NCI-H1694 treated with DMSO at 0.1 percent for 48 hours (cell line): ENCODE data around the gene SLC44A2.

ENCODE experiments used
- DNase-seq: peaks from one replicate; lab custom pipeline; 2025; lab: John Stamatoyannopoulos, UW

SLC44A2 gene

GRCh38 chr19:10625003-10625761, at the start of gene SLC44A2:
TSS of gene SLC44A2 (plus strand) at chr19:10625553. CDS start at chr19:10625634, 81 bp downstream.
- no peak for DNase-seq

DNA sequence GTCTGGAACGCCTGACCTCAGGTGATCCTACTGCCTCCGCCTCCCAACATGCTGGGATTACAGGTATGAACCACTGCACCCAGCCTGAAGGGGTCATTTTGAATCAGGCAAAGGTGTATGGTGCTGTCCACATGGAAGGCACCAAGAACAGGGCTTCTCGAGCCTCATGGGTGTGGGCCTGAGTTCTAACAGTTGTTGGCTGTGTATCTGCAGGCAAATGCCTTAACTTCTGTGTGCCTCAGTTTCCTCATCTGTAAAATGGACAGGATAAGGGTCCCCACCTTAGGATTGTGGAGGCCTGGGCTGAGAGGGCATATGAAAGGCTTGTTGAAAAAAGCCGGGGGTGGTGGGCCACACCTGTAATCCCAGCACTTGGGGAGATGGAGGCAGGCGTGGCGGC, 47.4 kb upstream of the SLC44A2 start:
- no peak for DNase-seq

- peak; percentile 79 for DNase-seq
These were observed 44.2 kb upstream of the SLC44A2 start for GRCh38 chr19:10580979-10581631.

- DNase-seq = no peak
These were observed 43.3 kb upstream of the SLC44A2 start for GRCh38 chr19:10582091-10582490.

GRCh38 chr19:10583036-10583776, 42.1 kb upstream of the SLC44A2 start:
- no peak for DNase-seq

DNA sequence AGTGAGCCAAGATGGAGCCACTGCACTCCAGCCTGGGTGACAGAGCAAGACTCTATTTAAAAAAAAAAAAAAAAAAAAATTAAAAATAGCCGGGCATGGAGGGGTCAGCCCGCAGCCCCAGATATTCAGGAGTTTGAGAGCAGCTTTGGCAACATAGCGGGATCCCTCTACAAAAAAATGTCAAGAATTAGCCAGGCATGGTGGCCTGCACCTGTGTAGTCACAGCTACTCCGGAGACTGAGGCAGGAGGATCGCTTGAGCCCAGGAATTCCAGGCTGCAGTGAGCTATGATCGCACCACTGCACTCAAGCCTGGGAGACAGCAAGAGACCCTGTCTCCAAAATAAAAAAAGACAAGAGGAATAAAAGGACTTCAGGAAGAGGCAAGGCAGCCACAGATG, 39.0 kb upstream of the SLC44A2 start:
- DNase-seq = no peak

- DNase-seq = no peak
These were observed 38.1 kb upstream of the SLC44A2 start, which contains the start of gene AP1M2 for GRCh38 chr19:10587022-10587838. TSS of gene AP1M2 (minus strand) at chr19:10587312. CDS start at chr19:10587231, 81 bp downstream.

GRCh38 chr19:10587839-10588150, 37.6 kb upstream of the SLC44A2 start:
- DNase-seq = no peak

GRCh38 chr19:10593148-10593547, 32.2 kb upstream of the SLC44A2 start:
- no peak for DNase-seq

DNA sequence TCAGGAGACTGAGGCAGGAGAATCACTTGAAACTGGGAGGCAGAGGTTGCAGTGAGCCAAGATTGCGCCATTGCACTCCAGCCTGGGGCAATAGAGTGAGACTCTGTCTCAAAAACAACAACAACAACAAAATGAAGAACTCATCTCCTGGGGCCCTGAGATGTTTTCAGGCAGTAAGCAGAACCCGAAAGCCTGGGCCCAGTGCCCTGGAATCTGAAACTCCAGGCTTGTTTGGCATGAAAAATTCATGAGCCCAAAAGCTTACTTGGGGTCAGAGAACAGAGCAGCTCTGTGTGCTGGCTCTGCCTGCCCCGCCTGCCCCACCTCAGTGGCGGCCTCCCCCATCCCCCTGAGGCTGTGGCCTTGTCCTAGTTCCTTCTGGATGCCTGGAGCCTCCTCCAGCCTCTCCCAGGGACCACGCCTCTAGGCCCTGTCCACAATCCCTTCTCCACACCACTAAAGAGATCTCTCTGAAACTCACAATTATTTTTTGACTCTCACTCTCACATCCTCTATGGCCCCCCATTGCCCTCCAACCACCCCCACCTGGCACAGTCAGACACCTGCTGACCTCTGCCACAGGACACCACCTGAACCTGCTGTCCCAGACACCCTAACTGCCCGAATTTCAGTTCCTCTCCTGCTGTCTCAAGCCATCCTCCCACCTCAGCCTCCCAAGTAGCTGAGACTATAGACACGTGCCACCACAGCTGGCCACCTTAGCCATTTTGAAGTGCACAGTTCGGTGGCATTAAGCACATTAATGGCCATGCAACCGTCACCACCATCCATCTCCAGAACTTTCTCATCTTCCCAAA, 31.3 kb upstream of the SLC44A2 start:
- DNase-seq = no peak

DNA sequence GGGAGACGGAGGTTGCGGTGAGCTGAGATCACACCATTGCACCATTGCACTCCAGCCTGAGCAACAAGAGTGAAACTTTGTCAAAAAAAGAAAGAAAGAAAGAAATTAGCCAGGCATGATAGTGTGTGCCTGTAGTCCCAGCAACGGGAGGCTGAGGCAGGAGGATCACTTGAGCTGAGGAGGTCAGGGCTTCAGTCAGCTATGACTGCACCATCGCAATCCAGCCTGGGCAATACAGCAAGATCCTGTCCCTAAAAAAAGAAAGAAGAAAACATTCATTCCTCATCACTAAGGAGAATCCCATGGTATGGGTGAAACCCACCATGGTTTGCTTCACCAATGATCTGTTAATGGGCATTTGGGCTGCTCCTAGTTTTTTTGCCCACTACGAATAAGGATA, 25.2 kb upstream of the SLC44A2 start:
- no peak for DNase-seq

DNA sequence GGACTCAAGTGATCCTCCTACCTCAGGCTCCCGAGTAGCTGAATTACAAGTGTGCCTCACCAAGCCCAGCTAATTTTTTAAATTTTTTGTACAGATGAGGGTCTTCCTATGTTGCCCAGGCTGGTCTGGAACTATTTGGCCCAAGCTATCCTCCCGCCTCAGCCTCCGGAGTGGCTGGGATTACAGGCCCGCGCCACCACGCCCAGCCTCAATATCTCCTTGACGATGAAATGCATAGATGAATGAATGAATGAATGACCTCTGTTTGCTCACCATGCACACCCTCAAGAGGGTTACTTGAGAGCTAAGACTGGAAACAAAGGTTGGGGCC, 23.4 kb upstream of the SLC44A2 start:
- DNase-seq = no peak

DNA sequence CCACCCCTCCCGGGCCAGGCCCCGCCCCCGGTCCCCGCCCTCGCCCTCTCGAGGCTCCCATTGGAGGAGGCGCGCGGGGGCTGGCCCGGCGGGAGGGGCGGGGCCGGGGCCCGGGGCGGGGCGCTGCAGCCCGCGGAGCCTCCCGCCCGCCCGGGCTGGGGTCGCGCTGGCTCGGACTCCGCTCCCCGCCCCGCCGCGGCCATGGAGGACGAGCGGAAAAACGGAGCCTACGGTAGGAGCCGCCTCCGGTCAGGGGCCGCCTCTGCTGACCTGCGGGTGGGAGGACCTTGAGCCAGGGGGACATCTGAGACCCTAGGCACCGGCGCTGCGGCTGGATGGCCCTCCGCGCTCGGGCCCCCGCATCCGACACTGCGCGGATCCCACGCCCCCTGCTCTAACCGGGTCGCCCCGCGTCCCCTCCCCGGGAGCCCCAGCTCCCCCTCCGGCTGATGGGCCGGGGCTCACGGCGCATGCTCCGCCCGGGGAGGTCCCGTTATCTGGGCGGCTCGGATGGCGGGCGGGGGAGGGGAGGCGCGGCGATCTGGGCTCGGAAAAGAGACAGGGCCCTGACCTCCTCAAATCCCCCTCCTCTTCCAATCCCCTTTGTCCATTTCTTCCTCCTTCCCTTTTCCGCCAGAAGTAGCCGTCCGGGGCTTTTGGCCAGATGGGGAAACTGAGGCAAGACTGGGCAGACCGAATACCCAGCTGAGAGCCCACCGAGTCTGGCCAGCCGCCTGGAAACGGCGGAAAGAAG, 22.8 kb upstream of the SLC44A2 start:
- peak; percentile 19 for DNase-seq

DNA sequence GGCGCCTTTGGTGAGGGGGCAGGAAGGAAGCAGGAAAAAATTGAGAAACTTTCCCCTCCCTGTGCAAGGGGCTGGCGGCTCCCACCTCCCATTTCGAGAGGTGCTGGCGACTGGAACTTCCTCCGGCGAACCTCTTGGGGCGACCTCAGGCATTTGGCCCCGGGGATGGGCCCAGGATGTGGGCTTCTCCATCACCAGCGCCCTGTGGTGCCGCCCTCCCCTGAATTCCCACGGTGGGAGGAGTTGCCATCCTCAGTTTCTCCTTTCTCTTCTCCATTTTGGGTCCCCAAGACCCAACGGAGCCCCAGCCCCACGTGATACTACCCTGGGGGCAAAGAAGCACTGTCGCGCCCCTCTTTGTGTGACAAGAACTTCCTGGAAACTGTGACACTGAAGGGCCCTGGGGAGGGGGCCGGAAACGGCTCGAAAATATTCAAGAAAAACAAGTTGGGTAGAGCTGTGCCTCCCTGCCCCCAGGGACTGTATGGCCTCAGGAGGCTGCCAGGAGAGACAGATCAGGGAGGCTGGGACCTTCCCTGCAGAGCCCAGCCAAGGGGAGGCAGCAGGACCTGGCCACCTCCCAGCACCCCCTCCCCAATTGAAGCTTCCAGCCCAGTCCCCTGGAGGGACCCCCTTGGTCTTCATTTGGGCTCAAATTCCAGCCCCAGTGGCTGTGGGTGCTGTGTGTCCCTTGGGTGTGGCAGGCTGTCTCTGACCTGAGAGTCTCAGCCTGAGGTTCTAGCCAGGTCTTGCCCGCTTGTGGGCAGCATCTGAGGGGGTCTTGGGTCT, 22.1 kb upstream of the SLC44A2 start:
- DNase-seq = no peak

DNA sequence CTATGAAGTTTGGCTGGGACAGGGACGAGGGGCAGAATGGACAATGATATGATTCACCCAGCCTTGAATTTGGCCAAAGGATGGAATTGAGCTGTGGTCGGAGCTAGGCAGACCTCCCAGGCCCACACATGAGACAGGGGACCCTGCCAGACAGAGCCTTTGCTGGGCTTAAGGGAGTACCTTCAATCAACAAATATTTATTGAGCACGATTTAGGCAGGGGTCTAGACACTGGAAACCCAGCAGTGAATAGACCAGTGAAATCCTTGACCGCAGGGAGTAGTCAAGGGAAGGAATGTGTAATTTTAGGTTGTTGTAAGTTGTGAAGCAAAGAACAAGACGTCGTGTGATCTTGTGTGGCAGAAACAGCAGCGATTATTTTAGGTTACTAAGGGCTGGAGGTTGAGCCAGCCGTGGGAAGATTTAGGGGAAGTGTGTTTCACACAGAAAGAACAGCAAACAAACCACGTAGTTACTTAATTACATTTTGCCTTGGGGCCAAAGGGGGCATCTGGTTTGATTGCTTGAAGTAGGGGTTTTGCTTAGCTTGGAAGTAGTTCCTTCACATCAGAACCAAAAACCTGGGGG, 21.4 kb upstream of the SLC44A2 start:
- no peak for DNase-seq

DNA sequence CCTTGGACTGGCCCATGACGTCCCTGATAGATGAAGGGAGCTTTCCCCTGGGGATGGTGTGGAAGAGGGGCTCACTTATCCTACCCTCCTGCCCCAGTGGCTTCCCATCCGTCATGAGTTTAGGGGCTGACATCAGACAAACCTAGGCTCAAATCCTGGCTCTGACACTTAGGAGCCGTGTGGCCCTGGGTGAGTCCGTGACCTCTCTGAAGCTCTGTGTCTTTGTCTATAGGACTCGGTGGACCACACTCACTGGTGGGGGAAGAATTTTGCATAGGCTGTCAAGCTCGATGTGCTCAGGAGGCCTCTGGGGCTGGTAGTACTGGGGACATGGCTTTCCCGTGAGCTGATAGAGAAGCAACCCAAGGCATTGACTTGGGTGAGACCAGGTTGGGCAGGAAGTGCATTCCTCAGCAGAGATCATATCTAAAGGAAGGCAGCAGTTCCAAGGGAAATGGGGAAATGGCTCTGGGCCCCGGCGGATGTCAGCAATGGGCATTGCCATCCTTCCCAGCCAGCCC, 20.8 kb upstream of the SLC44A2 start:
- no peak for DNase-seq

DNA sequence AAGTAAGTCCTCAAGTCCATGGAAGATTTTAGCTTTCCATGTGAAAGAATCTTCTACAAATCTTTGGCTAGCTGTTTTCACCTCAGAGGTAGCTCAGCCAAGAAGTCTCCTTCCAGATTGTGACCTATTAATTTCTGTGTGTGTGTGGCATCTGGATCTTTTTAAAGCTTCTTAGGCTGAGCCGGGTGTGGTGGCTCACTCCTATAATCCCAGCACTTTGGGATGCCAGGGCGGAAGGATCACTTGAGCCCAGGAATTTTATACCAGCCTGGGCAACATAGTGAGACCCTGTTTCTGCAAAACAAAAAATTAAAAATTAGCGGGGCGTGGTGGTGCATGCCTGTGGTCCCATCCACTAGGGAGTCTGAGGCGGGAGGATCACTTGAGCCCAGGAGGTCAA, 13.4 kb upstream of the SLC44A2 start:
- DNase-seq = no peak

- DNase-seq = no peak
These were observed 12.7 kb upstream of the SLC44A2 start for GRCh38 chr19:10612499-10613119.
